GM12874 (cell line): ENCODE measurements around the gene ZFR.

Experiments used
- TF ChIP-seq, protein P1 (sequence below): IDR thresholded peaks from 2 replicates; pipeline ENCODE4 v1.5.1; 2011; ENCODE audit warnings: low read depth, mild to moderate bottlenecking, control low read depth, low read length, moderate library complexity; ENCODE audit not compliant: insufficient read depth

The ZFR gene

DNA sequence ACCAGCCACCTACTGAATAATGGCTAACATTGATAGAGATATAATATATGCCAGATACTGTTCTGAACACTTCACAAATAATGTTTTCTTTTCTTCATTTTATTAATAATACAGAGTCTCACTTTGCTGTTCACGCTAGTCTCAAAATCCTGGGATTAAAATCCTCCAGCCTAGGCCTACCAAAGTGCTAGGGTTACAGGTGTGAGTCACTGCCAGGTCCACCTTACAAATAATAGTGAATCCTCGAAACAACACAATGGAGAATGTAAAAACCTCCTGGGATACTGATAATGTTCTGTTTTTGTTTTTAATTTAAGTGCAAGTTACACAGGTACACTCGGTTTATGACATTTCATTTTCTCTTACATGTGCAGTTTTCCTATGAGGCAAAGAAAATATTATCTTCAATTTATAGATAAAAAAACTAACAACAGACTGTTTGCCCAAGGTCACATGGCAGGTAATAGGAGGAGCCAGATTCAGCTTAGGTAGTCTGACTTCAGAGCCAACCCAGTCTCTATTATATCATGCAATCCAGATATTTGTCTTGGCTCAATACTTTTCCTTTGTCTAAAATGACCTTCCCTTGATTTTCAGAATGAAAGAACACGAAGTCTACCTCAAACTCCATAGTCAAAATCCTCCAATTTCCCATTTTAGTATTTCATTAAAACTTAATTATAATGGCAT is 7.8 kb downstream of the ZFR start:
- TF ChIP-seq, protein P1, sequence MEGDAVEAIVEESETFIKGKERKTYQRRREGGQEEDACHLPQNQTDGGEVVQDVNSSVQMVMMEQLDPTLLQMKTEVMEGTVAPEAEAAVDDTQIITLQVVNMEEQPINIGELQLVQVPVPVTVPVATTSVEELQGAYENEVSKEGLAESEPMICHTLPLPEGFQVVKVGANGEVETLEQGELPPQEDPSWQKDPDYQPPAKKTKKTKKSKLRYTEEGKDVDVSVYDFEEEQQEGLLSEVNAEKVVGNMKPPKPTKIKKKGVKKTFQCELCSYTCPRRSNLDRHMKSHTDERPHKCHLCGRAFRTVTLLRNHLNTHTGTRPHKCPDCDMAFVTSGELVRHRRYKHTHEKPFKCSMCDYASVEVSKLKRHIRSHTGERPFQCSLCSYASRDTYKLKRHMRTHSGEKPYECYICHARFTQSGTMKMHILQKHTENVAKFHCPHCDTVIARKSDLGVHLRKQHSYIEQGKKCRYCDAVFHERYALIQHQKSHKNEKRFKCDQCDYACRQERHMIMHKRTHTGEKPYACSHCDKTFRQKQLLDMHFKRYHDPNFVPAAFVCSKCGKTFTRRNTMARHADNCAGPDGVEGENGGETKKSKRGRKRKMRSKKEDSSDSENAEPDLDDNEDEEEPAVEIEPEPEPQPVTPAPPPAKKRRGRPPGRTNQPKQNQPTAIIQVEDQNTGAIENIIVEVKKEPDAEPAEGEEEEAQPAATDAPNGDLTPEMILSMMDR = no peak

DNA sequence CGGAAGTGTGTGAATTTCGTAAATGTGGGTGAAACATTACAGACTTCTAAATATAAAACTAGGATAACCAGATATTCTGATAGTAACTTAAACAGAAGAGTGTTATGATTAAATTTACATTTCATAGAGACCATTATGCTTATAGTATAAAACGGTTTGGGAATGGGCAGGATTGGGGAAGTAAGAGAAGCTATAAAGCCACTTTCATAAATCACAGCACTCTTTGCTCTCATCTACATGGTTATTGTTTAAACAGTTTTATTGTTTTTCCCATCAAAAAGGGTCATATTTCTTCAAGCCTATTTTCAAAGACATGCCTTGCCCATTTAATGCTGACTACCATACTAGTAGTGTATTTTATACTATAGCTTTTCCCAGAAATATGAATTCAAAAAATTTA is 9.2 kb downstream of the ZFR start:
- TF ChIP-seq, protein P1 = no peak

DNA sequence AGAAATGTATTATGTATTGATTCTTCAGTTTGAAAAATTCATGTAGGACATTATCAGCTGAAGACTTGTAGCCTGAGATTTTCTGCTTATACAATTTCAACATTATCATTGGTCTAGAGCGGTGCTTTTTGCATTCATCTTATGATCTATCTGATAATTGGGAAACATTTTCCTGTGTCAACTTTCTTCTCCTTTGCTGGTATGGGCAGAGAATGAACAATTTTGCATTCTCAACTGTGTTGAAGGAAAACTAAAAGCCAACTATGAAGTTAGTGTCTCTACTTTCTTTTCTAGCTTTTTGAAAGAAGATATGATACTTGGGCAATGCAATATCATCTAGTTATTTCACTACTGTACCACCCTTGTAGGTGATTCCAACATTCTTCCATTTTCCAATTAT is 10.3 kb downstream of the ZFR start:
- TF ChIP-seq, protein P1 = no peak

DNA sequence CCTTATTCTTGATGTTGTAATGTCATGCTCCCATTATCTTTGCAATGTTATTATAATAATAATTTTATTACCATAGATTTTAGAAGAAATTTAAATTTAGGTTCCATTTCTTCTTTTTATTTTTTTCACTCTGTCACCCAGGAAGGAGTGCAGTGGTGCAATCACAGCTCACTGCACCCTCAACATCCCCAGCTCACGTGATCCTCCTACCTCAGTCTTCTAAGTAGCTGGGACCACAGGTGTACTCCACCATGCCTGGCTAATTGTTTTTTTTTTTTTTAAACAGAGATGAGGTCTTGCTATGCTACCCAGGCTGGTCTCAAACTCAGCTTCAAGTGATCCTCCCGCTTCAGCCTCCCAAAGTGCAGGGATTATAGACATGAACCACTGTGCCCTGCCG is 11.9 kb downstream of the ZFR start:
- TF ChIP-seq, protein P1 = no peak

DNA sequence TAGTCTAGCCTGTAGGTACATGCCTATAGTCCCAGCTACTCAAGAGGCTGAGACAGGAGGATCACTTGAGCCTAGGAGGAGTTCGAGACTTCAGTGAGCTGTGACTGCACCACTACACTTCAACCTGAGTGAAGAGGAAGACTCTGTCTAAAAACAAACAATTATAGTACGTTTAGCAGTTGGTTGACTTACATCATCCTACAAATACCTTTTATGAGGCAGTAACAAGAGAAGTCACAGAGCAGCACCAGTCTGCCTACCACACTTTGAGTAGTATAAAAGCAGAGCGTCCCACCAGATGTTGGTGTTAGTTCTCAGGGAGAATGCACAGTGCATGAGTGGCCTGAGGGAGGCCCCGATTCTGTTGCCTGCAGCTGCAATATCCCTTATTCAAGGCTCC is 16.1 kb downstream of the ZFR start:
- TF ChIP-seq, protein P1 = no peak

DNA sequence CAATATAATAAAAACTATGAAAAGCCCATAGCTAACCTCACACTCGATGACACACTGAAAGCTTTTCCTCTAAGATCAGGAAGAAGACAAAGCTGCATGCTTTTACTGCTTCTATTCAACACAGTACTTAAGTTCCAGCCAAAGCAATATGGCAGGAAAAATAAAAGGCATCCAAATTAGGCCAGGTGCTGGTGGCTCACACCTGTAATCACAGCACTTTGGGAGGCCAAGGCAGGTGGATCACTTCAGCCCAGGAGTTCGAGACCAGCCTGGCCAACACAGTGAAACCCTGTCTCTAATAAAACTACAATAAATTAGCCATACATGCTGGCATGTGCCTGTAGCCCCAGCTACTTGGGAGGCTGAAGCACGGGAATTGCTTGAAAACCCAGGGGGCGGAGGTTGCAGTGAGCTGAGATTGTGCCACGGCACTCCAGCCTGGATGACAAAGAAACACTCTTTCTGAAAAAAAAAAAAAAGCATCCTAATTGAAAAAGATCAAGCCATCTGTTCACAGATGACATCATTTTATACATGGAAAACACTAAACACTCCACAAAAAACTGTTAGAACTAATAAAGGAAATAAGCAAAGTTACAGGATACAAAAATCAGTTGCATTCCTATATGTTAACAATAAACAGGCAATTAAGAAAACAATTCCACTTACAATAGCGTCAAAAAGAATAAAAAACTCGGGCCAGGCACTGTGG is 17.9 kb downstream of the ZFR start:
- TF ChIP-seq, protein P1 = no peak

DNA sequence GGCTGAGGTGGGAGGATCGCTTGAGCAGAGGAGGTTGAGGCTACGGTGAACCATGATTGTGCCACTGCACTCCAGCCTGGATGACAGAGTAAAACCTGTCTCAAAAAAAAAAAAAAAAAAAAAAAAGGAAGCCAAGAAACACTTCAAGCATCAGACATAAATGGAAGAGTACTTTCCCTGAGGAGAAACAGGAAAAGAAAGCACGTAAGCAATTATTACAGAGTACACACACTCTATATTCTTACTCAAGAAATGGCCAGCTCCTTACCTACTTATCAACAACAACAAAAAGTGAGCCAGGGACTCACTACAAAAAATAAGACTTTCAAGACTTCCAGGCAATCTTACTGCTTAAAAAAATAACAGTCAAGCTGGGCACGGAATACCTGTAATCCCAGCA is 21.8 kb downstream of the ZFR start:
- TF ChIP-seq, protein P1 = no peak
